Measurements from ENCODE around the gene MSI2. TPM values are rescaled to one million over a fixed set of nuclear protein-coding genes. Genes with fewer than 3 reads are reported as not detected.

Gene MSI2
- total and polyA plus RNA-seq, 12 donors, result 32.6 to 411 (median 148) TPM

GRCh38 chr17:57399690-57400089 lies 143.4 kb downstream of the MSI2 start:
- no peak overlapping the region for H3K27ac ChIP-seq
- no peaks in the 10 kb centered on the region for H3K9me3 ChIP-seq (replicated peaks in 1 of 3)
- TF ChIP-seq CTCF (IDR thresholded peaks at IDR 0.05) (no peak), POLR2A (IDR thresholded peaks at IDR 0.05) (no peak)
- H3K4me1 ChIP-seq (replicated peaks in 1 of 2), result no peaks in the 10 kb centered on the region
- H3K4me3 ChIP-seq, result no peak overlapping the region
- no peak for DNase-seq
- intact Hi-C loops (cut with DNase I), result no loop called here
- H3K36me3 ChIP-seq (replicated peaks in 1 of 2), result no peaks in the 10 kb centered on the region
- 84 to 94% (median 92%) methylated on average over 4 to 7 of the region's 7 CpGs for WGBS, 4 donors
- H3K27me3 ChIP-seq, result no peaks in the 10 kb centered on the region

- Histone ChIP-seq H3K4me3 (no peak overlapping the region), H3K9me3 (replicated peaks in 1 of 3) (no peaks in the 10 kb centered on the region), H3K27ac (no peak overlapping the region), H3K4me1 (replicated peaks in 1 of 2) (peaks cover 0 to 6% of the 10 kb centered on the region in 2 donors), H3K27me3 (no peaks in the 10 kb centered on the region), H3K36me3 (replicated peaks in 1 of 2) (no peaks in the 10 kb centered on the region)
- intact Hi-C loops (cut with DNase I), result no loop called here
- WGBS, 4 donors, result 94 to 96% (median 96%) methylated on average over 8 of the region's 8 CpGs
- no peak for DNase-seq
- TF ChIP-seq CTCF (IDR thresholded peaks at IDR 0.05) (no peak), POLR2A (IDR thresholded peaks at IDR 0.05) (no peak)
Measured at GRCh38 chr17:57400648-57401047, 144.3 kb downstream of the MSI2 start.

- TF ChIP-seq POLR2A (IDR thresholded peaks at IDR 0.05) (no peak), CTCF (IDR thresholded peaks at IDR 0.05) (no peak)
- H3K4me3 ChIP-seq, result no peak overlapping the region
- peaks cover 0 to 10% of the 10 kb centered on the region in 2 donors for H3K4me1 ChIP-seq (replicated peaks in 1 of 2)
- no peaks in the 10 kb centered on the region for H3K27me3 ChIP-seq
- WGBS, 4 donors, result 72 to 94% (median 79%) methylated on average over 12 to 15 of the region's 15 CpGs
- no peaks in the 10 kb centered on the region for H3K36me3 ChIP-seq (replicated peaks in 1 of 2)
- intact Hi-C loops (cut with DNase I), result no loop called here
- peak overlapping the region in 1 of 5 donors; percentile 53 for H3K27ac ChIP-seq
- H3K9me3 ChIP-seq (replicated peaks in 1 of 3), result no peaks in the 10 kb centered on the region
- no peak for DNase-seq
Measured at GRCh38 chr17:57401556-57402488, 145.5 kb downstream of the MSI2 start.

- H3K27me3 ChIP-seq, result no peaks in the 10 kb centered on the region
- intact Hi-C loops (cut with DNase I), result no loop called here
- no peaks in the 10 kb centered on the region for H3K9me3 ChIP-seq (replicated peaks in 1 of 3)
- no peak for DNase-seq
- H3K27ac ChIP-seq, result no peak overlapping the region
- TF ChIP-seq CTCF (IDR thresholded peaks at IDR 0.05) (no peak), POLR2A (IDR thresholded peaks at IDR 0.05) (no peak)
- no peaks in the 10 kb centered on the region for H3K36me3 ChIP-seq (replicated peaks in 1 of 2)
- no peak overlapping the region for H3K4me3 ChIP-seq
- peaks cover 0 to 18% of the 10 kb centered on the region in 2 donors for H3K4me1 ChIP-seq (replicated peaks in 1 of 2)
- WGBS, 4 donors, result 80 to 89% (median 87%) methylated on average over 4 to 5 of the region's 5 CpGs
Measured at GRCh38 chr17:57402681-57403180, 146.4 kb downstream of the MSI2 start.

Data from adrenal gland (tissue), 12 donors.